ENCODE data around the gene UBR4.

GRCh38 chr1:19140465-19140864 is 69.6 kb downstream of the UBR4 start:
- TF ChIP-seq POLR2AphosphoS5 (IDR thresholded peaks at IDR 0.05; ENCODE audit: low read depth, low read length) (no peak), POLR2A (IDR thresholded peaks at IDR 0.05; ENCODE audit: low read depth, low read length) (no peak)
